Inferior parietal cortex (tissue), 1 donor: Measurements from ENCODE around the gene AVPI1.
"Not testable (repeated sequence)": the region's sequence is repeated elsewhere in the genome, so short reads cannot be mapped to it uniquely, and the experiment has no call there.

Experiments
- DNase-seq: peaks from one replicate; pipeline ENCODE4 v3.0.0-alpha.2; 2016; ENCODE audit errors: extremely low spot score

Gene AVPI1

DNA sequence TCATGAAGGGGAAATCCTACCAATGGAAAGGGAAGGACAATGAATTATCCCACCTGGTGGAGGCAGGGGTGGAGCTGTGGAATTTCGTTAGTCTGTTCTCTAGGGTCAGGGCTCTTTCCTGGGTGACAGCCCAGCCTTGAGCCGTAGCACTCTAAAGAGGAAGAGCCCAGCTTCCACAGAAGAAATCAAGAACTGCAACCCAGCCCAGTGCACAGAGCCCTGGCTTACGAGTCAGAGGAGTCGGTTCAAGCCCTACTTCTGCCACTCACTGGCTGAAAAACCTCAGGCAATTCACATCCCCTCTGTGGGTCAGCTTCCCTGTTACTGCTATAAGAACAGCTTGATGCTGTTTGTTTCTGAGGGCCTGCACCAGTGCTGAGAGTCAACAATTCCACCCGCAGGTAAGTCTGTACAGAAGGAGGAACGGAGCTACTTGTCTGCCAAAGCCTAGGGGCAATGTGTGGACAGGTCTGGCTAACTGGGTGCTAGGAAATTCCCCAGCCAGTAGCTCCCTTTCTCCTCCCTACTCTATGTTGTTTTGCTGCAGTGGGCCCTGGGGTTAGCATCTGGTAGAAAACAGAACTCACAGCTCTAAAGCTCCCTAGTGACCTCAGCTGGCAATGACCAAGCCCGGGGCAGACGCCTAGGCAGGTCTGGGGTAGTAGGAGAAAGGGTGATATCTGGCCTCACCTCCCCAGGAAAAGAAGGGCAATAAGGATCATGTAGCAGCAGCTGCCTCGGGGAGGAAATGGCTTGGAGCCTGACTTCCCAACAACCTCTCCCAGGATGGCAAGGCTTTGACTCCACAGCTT lies 3.3 kb downstream of the AVPI1 start:
- no peak for DNase-seq

GRCh38 chr10:97682042-97682441 lies 5.0 kb downstream of the AVPI1 start:
- no peak for DNase-seq

DNA sequence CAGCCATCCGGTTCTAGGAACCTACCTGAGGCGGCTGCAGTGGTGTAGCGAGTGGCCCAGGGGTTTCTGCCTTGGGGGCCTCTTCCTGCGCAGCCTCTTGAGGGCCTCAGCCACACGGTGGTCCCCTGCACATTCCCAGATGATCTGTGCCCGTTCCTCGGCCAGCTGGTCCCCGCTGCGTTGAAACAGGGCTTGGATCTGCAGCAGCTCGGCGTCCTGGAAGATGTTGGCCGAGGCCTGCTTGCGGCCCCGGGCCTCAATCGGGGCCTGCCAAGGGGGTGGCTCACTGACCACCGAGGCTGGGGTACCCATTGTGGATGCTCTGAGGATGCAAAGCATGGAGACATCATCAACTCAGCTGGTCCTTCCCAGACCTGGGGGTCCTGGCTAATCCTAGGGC lies 7.4 kb downstream of the AVPI1 start:
- DNase-seq = no peak

GRCh38 chr10:97676770-97677581 lies 10.1 kb downstream of the AVPI1 start:
- DNase-seq = peak; percentile 42

DNA sequence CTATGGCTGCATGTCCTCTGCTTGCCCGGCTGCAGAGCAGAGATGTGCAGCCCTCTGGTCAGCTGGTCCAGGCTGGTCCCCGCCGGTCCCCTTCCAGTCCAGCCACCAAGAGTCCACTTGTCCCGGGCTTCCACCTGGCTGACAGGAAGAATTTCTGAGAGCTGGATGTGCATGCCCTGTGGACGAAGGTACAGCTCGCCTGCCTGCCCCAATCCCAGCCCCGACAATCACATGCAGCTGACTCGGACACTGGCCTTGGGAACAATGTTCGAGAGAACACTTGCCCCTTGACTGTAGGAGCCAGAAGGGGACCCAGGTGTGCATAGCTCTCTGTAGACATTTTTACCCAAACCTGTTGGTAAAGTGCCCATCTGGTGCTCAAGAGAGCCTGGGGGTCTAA lies 11.8 kb downstream of the AVPI1 start:
- DNase-seq = no peak

GRCh38 chr10:97673736-97674525 lies 13.1 kb downstream of the AVPI1 start:
- DNase-seq = peak; percentile 47

GRCh38 chr10:97669571-97669970 lies 17.5 kb downstream of the AVPI1 start:
- no peak for DNase-seq

DNA sequence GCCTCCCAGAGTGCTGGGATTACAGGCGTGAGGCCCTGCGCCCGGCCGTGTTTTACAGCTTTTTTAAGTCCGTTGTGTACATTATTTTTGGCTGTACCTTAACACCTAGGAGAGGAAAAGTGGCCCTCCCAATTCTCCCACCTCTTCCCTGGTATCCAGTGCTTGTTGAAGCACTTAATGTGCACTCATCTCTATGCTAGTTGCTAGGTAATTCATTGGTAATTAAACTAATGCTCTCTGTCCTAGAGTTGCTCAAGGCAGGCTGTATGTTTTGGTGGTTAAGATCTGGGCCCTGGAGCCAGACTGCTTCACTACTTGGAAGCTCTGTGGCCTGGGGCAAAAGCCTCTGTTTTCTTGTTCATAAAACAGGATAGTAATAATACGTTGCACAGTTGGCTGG lies 19.6 kb downstream of the AVPI1 start:
- no peak for DNase-seq

- DNase-seq = no peak
These were observed 20.0 kb downstream of the AVPI1 start for GRCh38 chr10:97666992-97667391.

DNA sequence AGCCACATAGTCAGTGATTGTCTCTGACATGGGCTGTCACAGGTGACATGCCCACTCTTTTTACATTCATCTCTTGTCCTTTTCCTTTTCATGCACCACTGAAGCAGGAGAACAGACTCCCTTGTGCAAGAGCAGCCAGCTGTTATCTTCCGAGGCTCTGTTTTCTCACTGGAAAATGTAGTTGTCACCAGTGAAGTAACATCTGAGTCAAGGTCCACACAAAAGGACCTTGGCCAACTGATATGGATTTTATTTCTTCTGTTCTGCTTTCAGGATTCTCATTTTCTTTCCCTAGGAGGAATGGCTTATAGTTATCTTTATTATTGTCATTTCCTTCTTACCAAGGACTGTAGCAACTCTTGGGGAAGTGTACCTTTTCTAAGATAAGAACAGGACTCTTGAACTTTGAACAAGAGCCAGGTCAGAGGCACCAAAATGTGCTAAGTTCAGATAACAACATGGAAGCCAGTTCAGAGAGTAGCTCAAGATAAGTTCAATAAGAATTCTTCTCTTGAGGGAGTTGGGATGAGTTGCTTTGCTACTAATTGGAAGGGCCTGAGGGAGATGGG lies 22.7 kb downstream of the AVPI1 start:
- no peak for DNase-seq

GRCh38 chr10:97659589-97659988 lies 27.5 kb downstream of the AVPI1 start:
- no peak for DNase-seq

- DNase-seq = no peak
These were observed 30.3 kb downstream of the AVPI1 start for GRCh38 chr10:97656777-97657176.

DNA sequence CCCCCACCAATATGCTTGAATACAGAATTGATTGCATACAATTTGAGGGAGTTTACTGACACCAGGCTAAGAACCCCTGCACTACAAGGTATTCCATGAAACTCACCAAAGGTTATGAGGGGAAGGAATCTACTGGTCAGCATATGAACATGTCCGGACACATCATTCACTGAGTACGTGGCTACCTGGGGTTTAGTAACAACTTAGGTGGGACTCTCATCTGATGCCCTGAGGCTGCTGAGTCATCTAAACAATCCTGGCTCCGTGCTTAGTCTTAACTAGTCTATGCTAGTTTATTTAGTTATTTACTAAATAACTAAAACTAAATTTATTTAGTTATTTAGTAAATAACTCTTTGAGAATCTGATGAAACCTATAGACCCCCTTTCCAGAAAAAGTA lies 35.3 kb downstream of the AVPI1 start:
- no peak for DNase-seq

DNA sequence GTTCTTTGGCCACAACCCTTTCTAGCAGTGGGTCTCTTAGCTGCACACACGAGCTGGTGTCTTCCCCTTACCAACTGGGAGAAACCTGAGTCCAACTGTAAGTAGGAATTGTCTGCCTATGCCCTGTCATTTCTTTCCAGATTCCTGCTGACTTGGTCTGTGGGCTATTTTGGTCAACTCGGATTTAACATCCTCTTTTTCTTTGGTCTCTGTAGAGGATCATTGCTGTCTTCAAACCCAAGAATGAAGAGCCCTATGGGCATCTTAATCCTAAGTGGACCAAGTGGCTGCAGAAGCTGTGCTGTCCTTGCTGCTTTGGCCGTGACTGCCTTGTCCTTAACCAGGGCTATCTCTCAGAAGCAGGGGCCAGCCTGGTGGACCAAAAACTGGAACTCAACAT lies 36.3 kb downstream of the AVPI1 start:
- DNase-seq = no peak

DNA sequence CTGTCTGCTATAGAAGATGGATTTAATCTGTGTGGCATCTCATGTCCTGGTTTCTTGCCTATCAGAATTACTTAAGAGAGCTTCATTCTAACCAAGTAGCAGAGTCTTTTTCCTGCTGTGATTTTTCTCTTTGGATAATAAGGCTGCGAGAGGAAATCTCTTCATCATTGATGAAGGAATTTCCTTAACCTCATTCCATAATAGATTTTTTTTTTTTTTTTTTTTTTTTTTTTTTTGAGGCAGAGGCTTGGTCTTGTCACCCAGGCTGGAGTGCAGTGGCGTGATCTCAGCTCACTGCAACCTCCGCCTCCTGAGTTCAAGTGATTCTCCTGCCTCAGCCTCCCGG lies 37.7 kb downstream of the AVPI1 start:
- DNase-seq = not testable (repeated sequence)

- no peak for DNase-seq
These were observed 38.3 kb downstream of the AVPI1 start for GRCh38 chr10:97648562-97649404.

GRCh38 chr10:97647556-97647955 lies 39.5 kb downstream of the AVPI1 start:
- DNase-seq = no peak

DNA sequence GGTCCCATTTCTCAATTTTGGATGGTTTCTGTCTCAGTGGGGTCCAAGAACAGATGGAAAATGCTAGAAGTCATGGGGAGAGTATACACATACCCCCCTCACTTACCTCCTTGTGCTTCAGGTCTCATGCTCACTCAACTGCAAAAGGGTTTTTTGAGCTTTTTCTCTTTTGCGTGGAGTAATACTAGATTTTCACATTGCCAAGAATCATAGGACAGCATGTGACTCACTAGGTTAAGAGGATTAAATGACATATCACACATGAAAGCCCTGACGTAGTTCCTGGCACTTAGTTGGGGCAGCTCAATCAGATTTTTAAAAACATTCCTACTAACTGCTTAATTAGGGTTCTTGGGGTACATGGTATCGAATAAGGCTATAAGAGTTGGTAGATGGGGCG lies 42.1 kb downstream of the AVPI1 start:
- no peak for DNase-seq

DNA sequence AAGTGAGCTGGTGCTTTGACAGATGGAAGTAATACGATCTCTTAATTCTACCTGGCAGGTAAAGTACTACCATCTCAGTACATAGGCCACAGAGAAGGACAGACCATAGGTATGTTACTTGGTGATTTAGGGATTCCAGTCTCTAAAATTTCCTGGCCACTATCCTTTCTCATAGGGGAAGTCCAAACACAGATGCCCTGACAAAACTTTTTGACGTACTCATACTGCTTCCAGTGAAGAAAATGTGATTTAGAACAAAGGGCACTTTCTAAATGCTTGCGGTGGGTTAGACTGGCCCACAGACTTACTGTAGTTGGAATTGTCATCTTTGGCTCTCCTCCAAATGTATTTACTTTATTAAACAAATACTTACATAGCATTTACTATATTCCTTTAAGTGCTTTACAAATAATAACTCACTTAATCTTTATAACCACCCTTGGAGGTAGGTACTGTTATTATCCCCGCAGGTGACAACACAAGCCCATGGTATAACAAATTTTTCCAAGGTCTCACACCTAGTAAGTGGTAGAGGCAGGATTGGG lies 43.5 kb downstream of the AVPI1 start:
- no peak for DNase-seq

DNA sequence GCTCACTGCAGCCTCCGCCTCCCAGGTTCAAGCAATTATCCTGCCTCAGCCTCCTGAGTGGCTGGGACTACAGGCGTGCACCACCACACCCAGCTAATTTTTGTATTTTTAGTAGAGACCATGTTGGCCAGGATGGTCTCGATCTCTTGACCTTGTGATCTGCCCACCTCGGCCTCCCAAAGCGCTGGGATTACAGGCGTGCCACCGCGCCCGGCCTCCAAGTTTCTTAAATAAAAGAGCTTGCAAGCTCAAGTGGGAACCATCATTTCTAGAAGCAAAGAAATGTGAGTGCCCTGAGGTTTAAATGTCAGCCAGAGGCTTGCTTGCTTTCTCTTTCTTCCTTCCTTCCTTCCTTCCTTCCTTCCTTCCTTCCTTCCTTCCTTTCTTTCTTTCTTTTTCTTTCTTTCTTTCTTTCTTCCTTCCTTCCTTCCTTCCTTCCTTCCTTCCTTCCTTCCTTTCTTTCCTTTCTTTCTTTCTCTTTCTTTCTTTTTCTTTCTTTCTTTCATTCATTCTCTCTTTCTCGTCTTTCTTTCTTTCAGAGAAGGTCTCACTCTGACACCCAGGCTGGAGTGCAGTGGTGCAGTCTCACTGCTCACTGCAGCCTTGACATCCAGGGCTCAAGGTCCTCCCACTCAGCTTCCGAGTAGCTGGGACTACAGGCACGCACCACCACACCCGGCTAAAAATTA lies 44.4 kb downstream of the AVPI1 start:
- DNase-seq = not testable (repeated sequence)
